Measurements from ENCODE around the gene RBFOX2.

GRCh38 chr22:36015811-36016529 is 12.7 kb downstream of the RBFOX2 start:
- TF ChIP-seq, protein P1, sequence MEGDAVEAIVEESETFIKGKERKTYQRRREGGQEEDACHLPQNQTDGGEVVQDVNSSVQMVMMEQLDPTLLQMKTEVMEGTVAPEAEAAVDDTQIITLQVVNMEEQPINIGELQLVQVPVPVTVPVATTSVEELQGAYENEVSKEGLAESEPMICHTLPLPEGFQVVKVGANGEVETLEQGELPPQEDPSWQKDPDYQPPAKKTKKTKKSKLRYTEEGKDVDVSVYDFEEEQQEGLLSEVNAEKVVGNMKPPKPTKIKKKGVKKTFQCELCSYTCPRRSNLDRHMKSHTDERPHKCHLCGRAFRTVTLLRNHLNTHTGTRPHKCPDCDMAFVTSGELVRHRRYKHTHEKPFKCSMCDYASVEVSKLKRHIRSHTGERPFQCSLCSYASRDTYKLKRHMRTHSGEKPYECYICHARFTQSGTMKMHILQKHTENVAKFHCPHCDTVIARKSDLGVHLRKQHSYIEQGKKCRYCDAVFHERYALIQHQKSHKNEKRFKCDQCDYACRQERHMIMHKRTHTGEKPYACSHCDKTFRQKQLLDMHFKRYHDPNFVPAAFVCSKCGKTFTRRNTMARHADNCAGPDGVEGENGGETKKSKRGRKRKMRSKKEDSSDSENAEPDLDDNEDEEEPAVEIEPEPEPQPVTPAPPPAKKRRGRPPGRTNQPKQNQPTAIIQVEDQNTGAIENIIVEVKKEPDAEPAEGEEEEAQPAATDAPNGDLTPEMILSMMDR (IDR thresholded peaks at IDR 0.05; ENCODE audit: control extremely low read depth in 1 of 3, insufficient read depth in 1 of 3, low read depth in 1 of 3, low read length in 3 of 3): no peak
- no peak for TF ChIP-seq RFX5 (IDR thresholded peaks at IDR 0.05; ENCODE audit: borderline replicate concordance, low read depth, low read length)
- no peak for TF ChIP-seq EZH2 (IDR thresholded peaks at IDR 0.05; ENCODE audit: low read depth, low read length, severe bottlenecking)
- no peak for TF ChIP-seq SP1 (IDR thresholded peaks at IDR 0.05; ENCODE audit: low read depth, low read length)
- TF ChIP-seq, protein P2, sequence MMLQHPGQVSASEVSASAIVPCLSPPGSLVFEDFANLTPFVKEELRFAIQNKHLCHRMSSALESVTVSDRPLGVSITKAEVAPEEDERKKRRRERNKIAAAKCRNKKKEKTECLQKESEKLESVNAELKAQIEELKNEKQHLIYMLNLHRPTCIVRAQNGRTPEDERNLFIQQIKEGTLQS (IDR thresholded peaks at IDR 0.05; ENCODE audit: insufficient read depth, low read depth, low read length): no peak
- no peak for TF ChIP-seq SIN3A (conservative IDR thresholded peaks at IDR 0.05 in 1 of 2, IDR thresholded peaks at IDR 0.05 in 1 of 2; ENCODE audit: low read depth in 1 of 2, low read length in 2 of 2)
- TF ChIP-seq RNF2 (IDR thresholded peaks at IDR 0.05; ENCODE audit: borderline replicate concordance, low read depth, low read length, missing control alignments, poor library complexity, severe bottlenecking): no peak
- TF ChIP-seq CEBPB (IDR thresholded peaks at IDR 0.05; ENCODE audit: low read depth, low read length): no peak
- no peak for TF ChIP-seq POLR2A (IDR thresholded peaks at IDR 0.05; ENCODE audit: control extremely low read depth in 1 of 2, low read depth in 2 of 2, low read length in 2 of 2)
- TF ChIP-seq EGR1 (IDR thresholded peaks at IDR 0.05; ENCODE audit: borderline replicate concordance, low read depth, low read length): no peak
- TF ChIP-seq TAF1 (IDR thresholded peaks at IDR 0.05; ENCODE audit: low read depth, low read length): no peak
- TF ChIP-seq POLR2AphosphoS5 (IDR thresholded peaks at IDR 0.05; ENCODE audit: low read depth, low read length): no peak

Measured in H1 (cell line).